Fibroblast of the aortic adventitia (primary cell): ENCODE results near the gene ELMO2. TPM values are rescaled to one million over a fixed set of nuclear protein-coding genes. Genes with fewer than 3 reads are reported as not detected.

ENCODE experiments used
- DNase-seq: peaks from one replicate; pipeline ENCODE4 v3.0.0-alpha.2; 2010; ENCODE audit warnings: low read depth
- H3K4me3 ChIP-seq: 2 replicates; pipeline ENCODE4 v1.5.1; 2011; ENCODE audit warnings: low read depth, mild to moderate bottlenecking, control low read depth, low read length, moderate library complexity
- total RNA-seq: library from RNA; depleted of rRNA; stranded (reverse); fragments of >200 nt; gene quantifications from 2 replicates; pipeline ENCODE4 v1.2.3, GENCODE V29; 2012; ENCODE audit warnings: low replicate concordance
- TF ChIP-seq, protein P1 (sequence below): IDR thresholded peaks from 2 replicates; pipeline ENCODE4 v1.5.1; 2011; ENCODE audit warnings: mild to moderate bottlenecking, low read length, control low read depth, inconsistent platforms; ENCODE audit not compliant: insufficient read depth

Gene ELMO2
- total RNA-seq, 1 donor = 48.2 TPM

- H3K4me3 ChIP-seq = no peak overlapping the region
- TF ChIP-seq, protein P1, sequence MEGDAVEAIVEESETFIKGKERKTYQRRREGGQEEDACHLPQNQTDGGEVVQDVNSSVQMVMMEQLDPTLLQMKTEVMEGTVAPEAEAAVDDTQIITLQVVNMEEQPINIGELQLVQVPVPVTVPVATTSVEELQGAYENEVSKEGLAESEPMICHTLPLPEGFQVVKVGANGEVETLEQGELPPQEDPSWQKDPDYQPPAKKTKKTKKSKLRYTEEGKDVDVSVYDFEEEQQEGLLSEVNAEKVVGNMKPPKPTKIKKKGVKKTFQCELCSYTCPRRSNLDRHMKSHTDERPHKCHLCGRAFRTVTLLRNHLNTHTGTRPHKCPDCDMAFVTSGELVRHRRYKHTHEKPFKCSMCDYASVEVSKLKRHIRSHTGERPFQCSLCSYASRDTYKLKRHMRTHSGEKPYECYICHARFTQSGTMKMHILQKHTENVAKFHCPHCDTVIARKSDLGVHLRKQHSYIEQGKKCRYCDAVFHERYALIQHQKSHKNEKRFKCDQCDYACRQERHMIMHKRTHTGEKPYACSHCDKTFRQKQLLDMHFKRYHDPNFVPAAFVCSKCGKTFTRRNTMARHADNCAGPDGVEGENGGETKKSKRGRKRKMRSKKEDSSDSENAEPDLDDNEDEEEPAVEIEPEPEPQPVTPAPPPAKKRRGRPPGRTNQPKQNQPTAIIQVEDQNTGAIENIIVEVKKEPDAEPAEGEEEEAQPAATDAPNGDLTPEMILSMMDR = no peak
- no peak for DNase-seq
Observed at GRCh38 chr20:46434597-46434996, 28.2 kb upstream of the ELMO2 start.

DNA sequence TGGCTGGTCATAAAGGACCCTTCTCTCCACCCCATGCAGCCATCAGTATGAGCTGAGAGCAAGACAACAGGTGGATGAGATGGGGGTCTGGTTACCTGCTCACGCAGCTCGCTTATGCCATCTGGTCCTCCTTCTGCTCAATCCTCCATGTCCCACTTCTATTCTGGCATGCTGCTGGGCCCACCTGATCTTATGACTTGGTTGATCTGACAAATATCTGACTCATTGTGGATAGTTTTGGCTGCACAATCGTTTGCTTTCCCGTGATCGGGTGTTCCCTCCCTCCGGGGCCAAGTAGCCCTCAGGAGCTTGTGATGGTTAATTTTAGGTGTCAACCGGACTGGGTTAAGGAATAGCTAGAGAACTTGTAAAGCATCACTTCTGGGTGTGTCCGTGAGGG, 26.6 kb upstream of the ELMO2 start:
- no peak overlapping the region for H3K4me3 ChIP-seq
- TF ChIP-seq, protein P1 = no peak
- DNase-seq = no peak

DNA sequence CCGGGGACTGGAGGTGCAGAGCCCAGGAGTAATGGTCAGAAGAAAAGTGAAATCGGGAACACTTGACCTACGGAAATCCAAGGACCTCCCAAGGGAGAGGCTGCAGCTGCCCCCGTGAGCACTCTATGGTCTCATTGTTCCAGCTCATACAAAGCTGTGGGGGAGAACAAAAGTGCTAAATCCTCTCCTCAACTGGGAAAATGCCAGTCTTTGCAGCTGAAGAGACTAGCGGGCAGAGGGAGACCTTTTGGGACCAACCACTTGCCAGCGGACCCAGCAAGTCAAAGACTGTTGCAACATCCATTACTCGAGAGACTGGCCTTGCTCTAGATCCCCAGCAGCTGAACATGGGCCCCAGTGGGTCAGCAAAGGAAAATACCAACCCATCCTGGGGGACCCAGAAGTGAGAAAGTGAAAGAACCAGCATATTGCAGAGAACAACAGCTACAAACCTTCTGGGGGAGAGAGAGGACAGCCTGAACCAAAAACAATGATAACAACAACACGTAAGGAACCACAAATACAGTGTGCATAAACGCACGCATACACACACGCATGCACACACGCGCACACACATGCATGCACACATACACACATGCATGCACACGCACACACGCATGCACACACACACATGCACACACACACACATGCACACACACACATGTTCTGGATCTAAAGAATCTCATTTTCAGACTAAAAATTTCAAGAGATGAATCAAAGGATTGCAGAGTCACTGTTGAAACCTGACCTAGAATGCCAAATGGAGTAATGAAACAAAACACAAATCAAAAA, 24.7 kb upstream of the ELMO2 start:
- TF ChIP-seq, protein P1 = no peak
- DNase-seq = no peak
- H3K4me3 ChIP-seq = no peak overlapping the region

DNA sequence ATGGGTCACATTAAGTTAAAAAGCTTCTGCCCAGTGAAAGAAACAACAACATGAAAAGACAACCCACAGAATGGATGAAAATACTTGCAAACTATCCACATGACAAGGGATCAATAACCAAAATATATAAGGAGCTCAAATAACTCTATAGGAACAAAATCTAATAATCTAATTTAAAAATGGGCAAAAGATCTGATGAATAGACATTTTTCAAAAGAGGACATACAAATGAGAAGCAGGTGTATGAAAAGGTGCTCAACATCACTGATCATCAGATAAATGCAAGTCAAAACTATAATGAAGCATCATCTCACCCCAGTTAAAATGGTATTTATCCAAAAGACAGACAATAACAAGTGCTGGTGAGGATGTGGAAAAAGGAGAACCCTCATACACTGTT, 21.0 kb upstream of the ELMO2 start:
- no peak overlapping the region for H3K4me3 ChIP-seq
- DNase-seq = no peak
- TF ChIP-seq, protein P1 = no peak

DNA sequence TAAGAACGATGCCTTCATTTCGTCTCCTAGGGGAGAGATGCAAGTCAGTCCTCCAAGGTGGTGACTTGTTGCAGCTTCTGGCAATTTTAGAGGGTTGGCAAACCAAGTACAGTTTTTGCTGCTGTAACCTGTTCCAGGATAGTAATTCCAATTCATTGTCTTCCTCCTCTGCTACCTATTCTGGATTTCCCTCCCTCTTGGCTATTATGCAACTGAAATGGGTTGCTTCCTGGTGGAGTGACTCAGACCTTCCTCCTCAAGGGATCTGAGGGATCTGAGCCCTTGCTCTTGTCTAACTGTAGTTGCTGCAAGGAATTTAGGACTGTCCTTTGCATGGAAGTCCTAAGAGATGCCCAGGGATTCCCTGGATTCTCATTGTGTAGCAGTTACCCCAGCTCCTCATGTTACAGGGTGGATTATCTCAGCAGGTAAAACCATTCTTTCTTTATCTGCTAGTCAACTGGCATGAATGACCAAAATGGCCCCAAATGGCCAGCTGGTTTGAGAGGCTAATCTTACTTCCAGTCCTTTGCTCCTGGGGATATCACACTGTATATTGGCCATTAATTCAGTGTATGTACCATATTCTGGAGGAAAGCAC, 17.6 kb upstream of the ELMO2 start:
- no peak overlapping the region for H3K4me3 ChIP-seq
- TF ChIP-seq, protein P1 = no peak
- DNase-seq = no peak

DNA sequence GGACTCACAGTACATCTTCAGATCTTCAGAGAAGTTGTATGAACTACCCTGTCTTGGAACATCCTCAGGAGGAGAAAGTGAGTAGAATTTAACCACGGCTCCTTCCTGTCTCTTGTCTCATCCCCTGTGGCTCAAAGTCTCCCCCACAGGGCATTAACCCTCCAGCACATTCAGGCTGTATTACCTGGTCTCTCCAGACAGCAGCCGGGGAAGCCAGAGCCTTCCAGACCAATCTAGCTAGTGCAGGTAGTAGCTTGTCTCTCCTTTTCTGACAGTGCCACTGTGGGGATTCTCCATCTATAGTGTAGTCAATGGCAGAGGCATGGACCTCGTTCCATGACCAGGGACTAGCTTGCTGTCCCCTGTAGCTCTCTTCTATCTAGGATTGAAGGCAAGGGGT, 16.9 kb upstream of the ELMO2 start:
- H3K4me3 ChIP-seq = no peak overlapping the region
- no peak for DNase-seq
- TF ChIP-seq, protein P1 = no peak
